Subcutaneous adipose tissue (tissue), 4 donors: ENCODE data around the gene RGS6. TPM values are rescaled to one million over a fixed set of nuclear protein-coding genes. Genes with fewer than 3 reads are reported as not detected.

Source experiments
- total RNA-seq, 4 donors: library from RNA; depleted of rRNA; stranded (reverse); fragments of >200 nt; gene quantifications; one replicate each; pipeline ENCODE4 v1.1.0, GENCODE V29; 2016
- TF ChIP-seq, protein P1 (sequence below): fragments of 450-650 bp; IDR thresholded peaks from one replicate; pipeline ENCODE4 v1.5.1; 2016; ENCODE audit warnings: low read depth, mild to moderate bottlenecking, control low read depth, antibody characterized with exemption, moderate library complexity

RGS6 gene
- total RNA-seq, 4 donors from 2014 or later, result 4.4 to 32.0 (median 11.4) TPM

DNA sequence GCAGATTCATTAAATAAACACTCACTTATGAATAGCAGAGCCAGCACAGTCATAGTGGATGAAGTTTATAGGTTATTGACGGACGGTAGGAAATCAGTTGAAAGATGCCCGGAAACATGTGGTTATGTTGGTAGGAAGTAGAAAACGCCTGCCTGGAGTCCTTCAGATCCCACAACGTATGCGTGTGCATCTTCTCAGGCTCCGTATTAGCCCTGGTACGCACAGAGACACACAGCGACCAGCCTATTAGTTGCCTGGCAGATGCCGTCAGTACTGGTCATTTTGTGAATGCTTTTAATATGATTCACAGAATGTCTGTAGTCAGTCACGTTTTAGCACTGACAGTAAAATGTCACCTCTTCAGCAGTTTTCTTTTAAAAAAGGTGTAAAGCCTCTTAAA lies 196.4 kb downstream of the RGS6 start:
- TF ChIP-seq, protein P1, sequence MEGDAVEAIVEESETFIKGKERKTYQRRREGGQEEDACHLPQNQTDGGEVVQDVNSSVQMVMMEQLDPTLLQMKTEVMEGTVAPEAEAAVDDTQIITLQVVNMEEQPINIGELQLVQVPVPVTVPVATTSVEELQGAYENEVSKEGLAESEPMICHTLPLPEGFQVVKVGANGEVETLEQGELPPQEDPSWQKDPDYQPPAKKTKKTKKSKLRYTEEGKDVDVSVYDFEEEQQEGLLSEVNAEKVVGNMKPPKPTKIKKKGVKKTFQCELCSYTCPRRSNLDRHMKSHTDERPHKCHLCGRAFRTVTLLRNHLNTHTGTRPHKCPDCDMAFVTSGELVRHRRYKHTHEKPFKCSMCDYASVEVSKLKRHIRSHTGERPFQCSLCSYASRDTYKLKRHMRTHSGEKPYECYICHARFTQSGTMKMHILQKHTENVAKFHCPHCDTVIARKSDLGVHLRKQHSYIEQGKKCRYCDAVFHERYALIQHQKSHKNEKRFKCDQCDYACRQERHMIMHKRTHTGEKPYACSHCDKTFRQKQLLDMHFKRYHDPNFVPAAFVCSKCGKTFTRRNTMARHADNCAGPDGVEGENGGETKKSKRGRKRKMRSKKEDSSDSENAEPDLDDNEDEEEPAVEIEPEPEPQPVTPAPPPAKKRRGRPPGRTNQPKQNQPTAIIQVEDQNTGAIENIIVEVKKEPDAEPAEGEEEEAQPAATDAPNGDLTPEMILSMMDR, result no peak

GRCh38 chr14:72129291-72129690 lies 197.1 kb downstream of the RGS6 start:
- TF ChIP-seq, protein P1, result no peak

GRCh38 chr14:72141084-72141483 lies 208.9 kb downstream of the RGS6 start:
- TF ChIP-seq, protein P1, result no peak

DNA sequence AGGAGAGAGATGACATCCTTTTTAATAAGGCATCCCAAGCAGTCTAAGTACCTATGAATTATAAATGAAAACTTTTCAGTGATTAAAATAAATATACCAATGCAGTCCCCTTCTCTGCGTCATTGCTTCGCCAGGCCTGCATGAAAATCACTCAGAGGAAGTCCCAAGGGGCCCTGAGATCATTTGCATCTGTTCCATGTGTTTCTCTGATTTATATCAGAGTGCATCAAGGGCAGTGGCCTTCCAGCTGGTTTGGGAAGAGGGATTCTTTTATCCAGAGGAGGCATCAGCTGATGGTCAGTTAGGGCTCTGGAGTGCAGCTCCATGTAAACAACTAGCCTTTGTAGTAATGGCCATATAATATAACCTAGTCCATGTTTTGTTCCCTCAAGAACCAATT lies 210.1 kb downstream of the RGS6 start:
- TF ChIP-seq, protein P1, result no peak

DNA sequence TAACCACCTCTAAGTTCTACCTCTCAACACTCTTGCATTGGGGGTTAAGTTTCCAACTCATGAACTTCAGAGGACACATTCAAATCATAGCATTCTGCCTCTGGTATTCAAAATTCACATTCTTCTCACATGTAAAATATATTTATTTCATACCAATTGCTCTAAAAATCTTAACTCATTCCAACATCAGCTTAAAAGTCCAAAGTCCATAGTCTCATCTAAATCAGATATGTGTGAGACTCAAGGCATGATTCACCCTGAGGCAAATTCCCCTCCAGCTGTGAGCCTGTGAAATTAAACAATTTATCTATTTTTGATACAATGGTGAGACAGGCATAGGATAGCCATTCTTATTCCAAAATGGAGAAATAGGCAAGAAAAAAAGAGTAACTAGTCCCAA lies 214.0 kb downstream of the RGS6 start:
- TF ChIP-seq, protein P1, result no peak

GRCh38 chr14:72154645-72155378 lies 222.6 kb downstream of the RGS6 start:
- TF ChIP-seq, protein P1, result no peak

GRCh38 chr14:72155379-72155993 lies 223.3 kb downstream of the RGS6 start:
- TF ChIP-seq, protein P1, result no peak
